Measurements from ENCODE around the gene FIZ1.
"Not testable (repeated sequence)": the region's sequence is repeated elsewhere in the genome, so short reads cannot be mapped to it uniquely, and the experiment has no call there.

Gene FIZ1

DNA sequence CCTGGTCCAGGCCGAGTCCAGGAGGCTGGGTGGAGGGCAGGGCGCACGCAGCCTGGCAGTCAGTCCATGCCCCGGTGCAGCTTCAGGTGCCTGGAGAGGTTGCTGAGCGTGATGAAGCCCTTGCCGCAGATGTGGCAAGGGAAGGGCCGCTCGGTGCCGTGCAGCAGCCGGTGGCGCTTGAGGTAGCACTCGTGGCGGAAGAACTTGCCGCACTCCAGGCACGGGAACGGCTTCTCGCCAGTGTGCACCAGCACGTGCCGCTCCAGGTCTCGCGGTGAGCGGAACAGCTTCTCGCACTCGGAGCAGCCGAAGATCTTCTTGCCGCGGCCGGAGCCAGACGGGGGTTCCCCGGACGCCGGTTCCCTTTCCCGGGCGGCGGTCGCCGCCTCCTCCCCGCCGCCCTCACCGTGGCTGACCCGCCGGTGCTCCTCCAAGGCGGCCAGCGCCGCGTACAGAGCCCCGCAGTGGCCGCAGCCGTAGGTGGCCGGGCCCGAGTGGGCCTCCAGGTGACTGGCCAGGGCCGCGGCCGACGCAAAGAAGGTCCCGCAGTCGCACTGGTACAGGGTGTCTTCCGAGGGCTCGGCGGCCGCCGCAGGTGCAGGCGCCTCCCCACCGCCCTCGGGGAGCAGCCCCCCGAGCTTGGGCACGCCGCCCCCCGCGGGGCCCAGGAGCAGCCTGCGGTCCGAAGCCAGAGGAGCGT lies 6.8 kb downstream of the FIZ1 start:
- no peak for DNase-seq

DNA sequence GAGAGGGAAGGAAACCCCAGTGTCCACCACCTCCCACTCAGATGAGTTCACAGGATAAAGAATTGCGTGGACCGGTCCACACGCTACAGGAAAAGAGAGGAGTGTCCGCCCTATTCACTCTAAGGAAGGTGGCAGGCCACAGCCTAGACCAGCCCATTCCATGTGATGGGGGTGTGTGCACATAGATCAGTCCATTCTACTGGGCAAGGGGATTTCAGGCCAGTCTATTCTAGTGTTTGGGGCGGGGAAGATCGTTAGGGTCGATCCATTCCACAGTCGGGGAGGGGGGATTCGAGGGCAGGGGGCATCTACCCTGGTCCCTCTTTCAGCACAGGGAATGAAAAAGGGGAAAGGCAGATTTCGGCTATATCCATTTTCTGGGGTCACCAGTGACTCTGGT lies 7.8 kb downstream of the FIZ1 start:
- DNase-seq = no peak

DNA sequence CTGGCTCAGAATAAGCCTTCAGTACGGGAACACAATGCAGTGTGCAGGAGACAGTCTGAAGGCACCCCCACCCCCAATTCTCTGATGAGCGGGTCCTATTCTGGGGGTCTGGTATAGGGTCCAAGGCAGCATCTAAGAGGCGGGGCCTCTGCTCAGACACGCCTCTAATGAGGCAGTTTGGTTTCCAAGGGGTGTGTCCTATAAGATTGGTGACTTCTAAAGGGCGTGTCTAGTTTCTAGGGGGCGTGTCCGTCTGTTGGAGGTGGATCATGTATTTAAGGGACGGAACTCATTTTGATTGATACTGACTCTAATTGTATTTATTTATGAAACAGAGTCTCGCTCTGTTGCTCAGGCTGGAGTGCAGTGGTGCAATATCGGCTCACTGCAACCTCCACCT lies 8.7 kb downstream of the FIZ1 start:
- DNase-seq = no peak

DNA sequence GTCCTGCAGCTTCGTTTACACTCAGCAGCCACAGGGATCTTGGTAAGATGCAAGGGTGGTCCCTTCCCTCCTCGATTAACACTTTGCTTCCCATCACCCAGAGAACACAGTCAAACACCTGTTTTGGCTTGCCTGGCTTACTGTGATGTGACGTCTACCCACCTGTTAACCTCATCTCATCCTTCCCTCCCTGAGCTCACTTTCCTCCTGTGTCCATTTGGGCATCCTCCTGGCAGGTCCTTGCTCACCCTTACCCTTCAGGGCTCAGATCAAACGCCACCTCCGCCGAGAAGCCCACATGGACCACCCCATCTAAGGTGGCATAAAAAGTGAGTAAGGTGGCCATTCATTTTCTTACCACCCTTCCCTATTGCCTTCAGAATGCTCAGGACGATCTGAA lies 9.2 kb downstream of the FIZ1 start:
- DNase-seq = no peak

DNA sequence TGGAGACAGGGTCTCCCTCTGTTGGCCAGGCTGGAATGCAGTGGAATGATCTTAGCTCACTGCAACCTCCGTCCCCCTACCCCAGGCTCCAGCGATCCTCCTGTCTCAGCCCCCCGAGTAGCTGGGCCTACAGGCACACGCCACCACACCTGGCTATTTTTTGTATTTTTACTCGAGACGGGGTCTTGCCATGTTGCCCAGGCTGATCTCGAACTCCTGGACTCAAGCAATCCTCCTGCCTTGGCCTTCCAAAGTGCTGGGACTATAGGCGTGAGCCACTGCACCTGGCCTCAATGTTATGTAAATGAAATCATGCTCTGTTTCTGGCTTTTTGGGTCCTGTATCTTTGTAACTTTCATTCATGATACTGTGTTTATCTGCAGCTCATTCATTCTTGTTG lies 10.6 kb downstream of the FIZ1 start:
- no peak for DNase-seq

DNA sequence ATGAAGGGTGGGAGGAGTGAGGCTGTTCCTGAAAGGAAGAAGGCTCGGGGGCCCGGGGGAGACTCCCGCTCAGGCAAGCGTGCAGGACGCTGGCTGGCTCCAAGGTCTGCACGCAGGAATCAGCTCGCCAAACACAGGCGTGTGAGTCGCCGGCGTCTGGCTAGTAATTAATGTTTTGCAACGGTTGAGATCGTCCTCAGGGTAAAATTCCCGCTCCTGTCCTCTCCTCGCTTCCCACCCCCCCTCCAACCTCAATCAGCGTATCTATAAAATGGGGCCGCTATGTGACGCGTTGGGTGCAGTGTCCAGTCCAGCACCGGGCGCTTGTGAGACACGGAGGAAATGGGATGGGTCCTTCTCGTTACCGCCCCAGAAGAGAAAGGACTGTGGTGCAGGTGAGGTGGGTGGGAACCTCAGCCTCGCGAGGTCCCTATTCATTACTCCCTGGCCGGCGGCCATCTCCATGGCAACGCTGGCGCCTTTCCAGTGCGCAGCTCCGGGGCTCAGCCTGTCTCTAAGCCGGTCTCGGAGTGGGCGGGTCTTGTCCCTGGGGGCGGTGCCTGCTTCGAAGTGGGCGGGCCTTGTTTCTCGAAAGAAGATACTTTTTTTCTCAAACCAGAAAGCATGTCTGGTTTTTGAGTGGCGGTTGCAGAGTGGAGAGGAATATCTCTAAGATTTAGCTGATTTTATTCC lies 12.2 kb downstream of the FIZ1 start:
- peak; percentile 94 for DNase-seq

DNA sequence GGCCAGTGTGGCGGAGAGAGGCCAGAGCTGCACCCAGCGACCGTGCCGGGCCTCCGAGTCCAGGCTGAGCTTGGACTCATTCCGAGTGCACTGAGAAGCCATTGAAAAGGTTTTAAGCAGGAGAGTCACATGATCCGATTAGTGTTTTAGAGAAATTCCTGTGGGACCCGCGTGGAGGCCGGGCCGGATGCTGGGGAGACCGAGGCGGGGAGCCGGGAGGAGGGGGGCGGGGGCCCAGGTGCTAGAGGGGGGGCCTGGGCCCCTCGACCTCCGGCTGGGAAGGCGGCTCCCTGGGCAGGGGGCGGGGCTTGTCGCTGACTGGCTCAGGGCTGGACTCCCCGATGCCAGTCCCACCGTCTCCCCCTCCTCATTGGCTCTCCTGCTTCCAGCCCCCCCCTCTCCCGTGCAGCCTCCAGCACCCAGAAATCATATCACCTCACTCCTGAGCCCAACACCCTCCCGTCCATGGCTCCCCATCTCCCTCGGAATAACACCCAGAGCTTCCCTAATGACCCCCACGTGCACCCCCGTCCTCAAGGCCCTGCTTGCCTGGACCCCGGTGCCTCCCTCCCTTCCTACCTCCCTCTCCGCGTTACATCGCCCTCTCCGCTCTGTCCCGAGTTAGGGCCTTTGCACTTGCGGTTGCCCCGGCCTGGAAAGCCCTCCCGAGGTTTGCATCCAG lies 13.5 kb downstream of the FIZ1 start:
- peak; percentile 38 to 52 for DNase-seq

DNA sequence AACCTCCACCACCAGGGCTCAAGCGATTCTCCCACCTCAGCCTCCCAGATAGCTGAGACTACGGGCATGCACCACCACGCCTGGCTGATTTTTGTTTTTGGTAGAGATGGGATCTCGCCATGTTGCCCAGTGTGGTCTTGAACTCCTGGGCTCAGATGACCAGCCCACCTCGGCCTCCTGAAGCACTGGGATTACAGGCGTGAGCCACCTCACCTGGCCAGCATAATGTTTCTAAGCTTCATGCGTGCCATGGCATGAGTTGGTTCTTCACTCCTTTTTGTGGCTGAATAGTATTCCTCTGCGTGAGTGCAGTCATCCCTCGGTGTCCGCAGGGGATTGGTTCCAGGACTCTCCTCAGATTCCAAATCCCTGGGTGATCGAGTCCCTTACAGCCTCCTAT lies 14.4 kb downstream of the FIZ1 start:
- DNase-seq = no peak

DNA sequence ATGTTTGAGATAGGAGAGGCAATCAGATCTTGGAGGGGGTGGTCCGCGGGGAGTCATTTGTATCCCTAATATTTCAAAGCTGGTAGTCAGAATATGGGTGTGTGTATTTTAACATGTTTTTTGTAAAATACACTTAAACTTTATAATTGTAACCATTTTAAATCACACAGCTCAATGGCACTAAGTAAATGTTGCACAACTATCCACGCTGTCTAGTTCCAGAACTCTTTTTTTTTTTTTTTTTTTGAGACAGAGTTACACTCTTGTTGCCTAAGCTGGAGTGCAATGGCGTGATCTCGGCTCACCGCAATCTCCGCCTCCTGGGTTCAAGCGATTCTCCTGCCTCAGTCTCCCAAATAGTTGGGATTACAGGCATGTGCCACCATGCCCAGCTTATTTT lies 15.4 kb downstream of the FIZ1 start:
- not testable (repeated sequence) for DNase-seq

DNA sequence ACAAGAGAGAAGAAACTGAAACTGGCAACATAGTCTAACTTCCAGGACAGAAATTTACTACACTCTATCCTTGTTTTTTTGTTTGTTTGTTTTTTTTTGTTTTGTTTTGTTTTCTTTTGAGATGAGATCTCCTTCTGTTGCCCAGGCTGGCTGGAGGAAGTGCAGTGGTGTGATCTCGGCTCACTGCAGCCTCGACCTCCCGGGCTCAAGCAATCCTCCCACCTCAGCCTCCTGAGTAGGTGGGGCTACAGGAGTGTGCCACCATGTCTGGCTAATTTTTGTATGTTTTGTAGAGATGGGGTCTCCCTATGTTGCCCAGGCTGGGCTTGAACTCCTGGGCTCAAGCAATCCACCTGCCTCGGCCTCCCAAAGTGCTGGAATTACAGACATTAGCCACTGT lies 17.0 kb downstream of the FIZ1 start:
- DNase-seq = not testable (repeated sequence)

DNA sequence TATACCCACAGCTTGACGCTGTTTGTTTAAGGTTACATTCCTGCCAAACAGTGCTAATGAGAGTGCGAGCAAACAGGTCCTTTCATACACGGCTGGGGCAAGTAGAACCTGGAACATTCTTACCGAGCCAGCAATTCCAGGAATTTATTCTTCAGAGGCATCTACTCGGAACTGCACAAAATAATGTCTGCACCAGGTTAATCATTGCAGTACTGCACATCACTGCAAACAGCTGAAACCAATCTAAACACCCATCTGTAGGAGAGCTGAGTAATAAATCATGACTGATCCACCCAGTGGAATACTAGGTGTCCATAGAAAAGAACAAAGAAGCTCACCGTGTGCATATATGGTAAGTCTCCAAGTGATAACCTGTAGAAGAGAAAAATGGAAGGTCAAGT lies 17.5 kb downstream of the FIZ1 start:
- no peak for DNase-seq

DNA sequence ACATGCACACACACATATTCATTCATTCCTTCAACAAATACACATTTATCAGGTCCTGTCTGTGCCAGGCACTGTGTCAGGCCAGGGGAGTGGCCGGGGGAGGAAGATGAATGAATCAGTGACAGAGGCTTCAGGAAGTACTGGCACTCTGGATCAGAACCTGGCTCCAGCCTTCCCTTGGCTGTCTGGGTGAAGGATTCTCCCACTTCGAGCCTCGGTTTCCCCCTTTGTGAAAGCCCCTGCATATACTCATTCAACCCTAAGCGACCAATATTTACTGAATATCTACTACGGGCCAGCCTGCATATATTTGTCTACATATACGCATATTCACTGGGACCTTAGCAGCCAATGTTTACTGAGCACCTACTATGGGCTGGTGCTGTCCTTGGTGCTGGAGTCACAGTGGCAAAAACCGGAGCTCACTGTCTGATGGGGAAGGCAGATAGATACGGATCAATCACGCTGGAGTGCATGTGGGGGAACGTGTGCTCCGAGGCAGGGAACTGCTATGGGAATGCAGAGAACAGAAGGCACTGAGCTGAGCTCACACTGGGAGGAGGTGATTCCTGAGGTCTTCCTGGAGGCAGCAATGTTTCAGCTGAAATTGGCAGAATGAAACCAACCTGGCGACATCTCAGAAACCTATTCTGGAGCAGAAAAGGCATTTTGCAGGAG lies 18.0 kb downstream of the FIZ1 start:
- peak in 1 of 2 donors; percentile 26 for DNase-seq

DNA sequence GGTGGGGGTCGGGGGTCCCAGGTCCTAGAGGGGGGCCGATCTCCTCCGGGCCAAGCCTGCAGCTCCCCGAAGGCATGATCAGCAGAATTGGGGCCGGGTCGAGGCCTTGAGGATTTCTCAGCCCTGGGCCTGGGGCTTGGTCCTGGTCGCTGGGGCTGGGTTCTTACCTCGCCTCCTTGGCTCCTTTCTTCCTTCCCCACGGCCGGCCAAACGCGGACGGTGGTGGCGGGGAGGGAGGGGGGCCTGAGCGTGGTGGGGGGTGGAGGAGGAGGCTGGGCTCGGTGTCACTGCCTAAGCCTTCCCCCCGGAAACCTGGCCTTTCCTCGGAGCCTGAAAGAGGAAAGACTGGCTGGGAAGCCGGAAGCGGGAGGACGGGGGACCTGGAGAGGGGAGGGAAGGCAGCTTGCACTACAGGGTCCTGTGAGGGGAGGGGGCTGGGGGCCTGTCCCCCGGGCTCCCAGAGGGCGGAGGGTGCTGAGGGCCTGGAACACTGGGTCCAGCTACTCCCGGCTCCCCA lies 18.6 kb downstream of the FIZ1 start, which contains the start of gene ZNF579:
Gene ZNF579 (minus strand): TSS at position 221 of the 517 bp plus-strand sequence. CDS start 1,209 bp downstream, outside the sequence.
- peak; percentile 76 to 80 for DNase-seq

DNA sequence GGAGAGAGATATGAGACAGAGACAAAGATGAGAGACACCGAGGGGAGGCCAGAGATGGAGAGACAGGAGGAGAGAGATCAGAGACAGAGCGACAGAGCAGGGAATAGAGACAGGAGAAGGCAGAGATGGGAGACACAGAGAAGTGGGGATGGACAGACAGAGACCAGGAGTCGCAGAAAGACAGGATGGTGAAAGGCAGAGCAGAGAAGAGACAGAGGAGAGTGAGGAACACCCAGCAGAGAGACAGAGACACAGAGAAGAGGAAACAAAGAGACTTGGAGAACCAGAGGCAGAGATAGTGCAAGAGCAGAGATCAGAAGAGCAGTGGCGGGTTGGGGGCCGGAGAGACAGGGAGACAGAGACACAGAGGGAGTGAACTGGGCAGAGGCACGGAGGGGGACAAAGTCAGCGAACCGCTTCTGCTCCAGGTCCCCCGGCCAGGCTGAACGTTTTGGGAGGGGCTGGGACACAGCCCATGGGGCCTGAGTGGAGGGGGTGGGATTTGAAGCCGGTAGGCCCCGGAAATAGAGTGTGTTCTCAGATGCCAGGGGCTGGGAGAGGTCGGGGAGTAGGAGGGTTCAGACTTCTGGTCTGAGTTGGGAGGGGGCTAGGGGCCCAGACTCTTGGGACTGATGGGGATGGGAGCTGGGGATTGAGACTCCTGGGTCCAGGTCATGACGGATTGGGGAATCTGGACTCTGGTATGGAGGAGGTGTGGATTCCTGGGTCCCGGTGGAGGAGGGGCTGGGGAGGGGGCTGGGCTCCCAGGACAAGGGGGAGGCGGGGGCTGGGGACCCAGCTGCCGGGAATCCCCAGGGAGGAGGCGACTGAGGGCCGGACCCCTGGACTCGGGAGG lies 19.3 kb downstream of the FIZ1 start:
- no peak for DNase-seq

DNA sequence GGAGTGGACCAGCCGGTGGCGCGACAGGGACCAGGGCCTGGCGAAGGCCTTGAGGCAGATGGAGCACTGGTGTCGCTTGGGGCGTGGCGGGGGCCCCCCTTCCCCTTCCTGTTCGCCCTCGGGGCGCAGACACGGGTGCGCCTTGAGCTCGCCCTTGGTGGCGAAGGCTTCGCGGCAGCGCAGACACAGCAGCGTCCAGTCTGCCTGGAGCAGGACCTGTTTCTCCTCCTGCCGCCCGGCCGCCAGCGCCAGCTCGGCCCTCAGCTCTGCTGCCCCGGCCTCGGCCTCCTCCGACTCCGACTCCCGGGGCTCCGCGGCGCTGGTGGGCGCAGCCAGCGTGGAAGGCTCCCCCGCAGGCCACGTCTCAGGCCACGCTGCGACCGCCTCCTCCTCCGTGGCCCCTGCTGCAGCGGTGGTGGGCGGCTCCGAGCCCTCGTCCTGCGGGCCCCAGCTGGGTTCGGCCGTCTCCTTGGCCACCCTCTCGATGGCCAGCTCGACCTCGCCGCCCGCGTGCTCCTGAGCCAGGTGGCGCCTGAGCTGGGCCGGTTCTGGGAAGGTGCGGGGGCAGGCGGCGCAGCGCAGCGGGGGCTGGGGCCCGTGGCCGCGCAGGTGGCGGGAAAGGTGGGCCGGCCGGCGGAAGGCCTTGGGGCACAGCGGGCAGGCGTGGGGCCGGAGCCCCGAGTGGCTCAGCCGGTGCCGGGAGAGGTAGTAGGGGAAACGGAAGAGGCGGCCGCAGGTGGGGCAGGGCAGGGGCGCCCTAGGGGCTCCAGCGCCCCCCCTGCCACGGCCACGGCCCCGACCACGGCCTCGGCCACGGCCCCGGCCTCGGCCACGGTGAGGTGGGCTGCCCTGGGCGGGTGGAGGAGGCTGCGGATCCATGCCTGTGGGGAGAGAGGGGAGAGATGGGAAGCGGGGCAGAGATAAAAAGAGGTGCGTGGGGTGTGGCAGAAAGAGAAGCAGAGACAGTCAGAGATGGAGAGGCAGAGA lies 20.3 kb downstream of the FIZ1 start:
- no peak for DNase-seq

DNA sequence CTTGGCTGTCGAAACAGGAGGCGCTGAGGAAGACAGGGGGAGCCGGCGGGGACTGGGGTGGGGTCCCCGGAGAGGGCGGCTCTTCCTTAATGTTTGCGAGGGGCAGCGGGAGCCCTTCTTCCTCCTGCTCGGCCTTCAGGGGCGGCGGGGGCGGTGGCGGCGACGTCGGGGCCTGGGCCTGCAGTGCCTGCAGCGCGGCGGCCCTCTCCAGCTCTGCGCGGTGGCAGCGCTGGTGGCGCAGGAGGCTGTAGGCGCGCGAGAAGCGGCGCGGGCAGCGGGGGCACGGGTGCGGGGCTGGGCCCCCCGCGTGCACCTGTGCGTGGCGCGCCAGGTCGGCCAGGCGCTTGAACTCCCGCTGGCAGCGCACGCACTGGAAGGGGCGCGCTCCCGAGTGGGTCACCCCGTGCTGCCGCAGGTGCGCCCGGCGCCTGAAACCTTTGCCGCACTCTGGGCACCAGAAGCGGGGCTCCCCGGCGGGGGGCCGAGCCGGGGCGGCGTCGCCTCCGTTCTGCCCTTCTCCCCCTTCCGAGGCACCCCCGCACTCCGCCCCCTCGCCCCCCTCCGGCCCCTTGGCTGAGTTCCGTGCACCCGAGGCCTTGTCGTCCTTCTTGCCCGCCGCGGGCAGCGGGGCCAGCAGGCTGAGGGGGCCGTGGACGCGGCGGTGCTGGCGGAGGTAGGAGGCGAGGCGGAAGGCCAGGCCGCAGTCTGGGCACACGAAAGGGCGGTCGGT lies 21.1 kb downstream of the FIZ1 start:
- no peak for DNase-seq

DNA sequence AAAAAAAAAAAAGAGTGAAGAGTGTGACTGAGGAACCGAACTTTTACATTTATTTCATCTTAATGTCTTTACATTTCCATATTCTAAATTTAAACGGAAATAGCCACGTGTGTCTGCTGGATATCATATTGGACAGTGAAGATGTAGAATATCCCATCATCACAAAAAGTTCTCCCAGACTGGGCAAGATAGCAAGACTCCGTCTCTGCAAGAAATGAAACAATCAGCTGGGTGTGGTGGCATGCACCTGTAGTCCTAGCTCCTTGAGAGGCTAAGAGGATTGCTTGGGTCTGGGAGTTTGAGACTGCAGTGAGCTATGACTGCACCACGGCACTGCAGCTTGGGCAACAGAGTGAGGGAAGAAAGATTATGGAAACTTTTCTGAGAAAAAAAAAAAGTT lies 22.6 kb downstream of the FIZ1 start:
- no peak for DNase-seq

DNA sequence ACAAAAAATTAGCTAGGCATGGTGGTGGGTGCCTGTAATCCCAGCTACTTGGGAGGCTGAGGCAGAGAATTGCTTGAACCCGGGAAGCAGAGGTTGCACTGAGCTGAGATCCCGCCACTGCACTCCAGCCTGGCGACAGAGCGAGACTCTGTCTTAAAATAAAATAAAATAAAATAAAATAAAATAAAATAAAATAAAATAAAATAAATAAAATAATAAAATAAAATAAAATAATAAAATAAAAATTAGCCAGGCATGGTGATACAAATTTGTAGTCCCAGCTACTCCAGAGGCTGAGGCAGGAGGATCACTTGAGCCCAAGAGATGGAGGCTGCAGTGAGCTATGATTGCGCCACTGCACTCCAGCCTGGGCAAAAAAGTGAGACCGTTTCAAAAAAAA lies 25.4 kb downstream of the FIZ1 start:
- DNase-seq = not testable (repeated sequence)

DNA sequence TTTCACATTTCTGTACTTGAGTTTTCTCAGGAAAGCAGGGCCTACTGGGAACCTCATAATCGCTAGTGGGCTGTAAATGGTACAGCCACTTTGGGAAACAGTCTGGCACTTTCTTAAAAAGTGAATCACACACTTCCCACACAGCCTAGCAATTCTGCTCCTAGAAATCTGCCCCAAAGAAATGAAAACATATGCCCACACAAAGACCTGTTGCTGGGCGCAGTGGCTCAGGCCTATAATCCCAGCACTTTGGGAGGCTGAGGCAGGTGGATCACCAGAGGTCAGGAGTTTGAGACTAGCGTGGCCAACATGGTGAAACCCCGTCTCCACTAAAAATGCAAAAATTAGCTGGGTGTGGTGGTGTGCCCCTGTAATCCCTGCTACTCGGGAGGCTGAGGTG lies 29.8 kb downstream of the FIZ1 start:
- DNase-seq = not testable (repeated sequence)

DNA sequence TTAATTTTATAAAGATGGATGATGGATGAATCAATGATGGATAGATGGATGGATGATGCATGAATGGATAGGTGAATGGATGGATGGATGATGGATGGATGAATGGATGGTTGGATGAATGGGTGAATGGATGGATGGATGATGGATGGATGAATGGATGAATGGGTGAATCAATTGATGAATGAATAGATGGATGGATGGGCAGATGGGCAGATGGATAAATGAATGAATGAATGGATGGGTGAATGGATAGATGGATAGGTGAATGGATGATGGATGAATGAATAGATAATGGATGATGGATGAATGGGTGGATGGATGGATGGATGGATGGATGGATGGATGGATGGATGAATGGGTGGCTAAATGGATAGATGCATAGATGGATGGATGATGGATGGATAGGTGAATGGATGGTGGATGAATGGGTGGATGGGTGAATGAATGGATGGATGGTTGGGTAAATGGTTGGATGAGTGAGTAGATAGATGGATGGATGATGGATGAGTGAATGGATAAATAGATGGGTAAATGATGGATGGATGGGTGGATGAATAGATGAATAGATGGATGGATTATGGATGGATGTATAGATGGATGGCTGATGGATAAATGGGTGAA lies 31.5 kb downstream of the FIZ1 start:
- no peak for DNase-seq
